ENCODE results near the gene CCDC194.
A peak's percentile ranks its signal among the peaks of the same experiment; 100 is the strongest.
"Not testable (repeated sequence)": the region's sequence is repeated elsewhere in the genome, so short reads cannot be mapped to it uniquely, and the experiment has no call there.

CCDC194 gene

DNA sequence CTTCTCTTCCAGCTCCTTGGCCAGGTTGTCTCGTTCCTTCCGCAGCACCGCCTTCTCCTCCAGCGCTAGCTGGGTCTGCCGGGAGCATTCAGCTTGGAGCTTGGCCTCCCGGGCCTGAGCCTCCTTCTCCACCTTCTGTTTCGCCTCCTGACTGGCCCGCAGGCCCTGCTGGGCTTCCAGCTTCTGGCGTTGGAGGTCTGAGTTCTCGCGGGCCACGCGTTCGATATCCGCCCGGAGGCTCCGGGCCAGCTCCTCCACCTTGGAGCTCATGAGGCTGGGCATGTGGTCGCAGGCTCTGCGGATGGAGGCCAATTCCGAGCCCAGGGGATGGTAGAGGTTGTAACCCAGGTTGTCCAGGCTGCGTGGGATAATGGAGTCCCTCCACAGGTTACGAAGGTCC is 28.6 kb downstream of the CCDC194 start:
- DNase-seq: no peak

DNA sequence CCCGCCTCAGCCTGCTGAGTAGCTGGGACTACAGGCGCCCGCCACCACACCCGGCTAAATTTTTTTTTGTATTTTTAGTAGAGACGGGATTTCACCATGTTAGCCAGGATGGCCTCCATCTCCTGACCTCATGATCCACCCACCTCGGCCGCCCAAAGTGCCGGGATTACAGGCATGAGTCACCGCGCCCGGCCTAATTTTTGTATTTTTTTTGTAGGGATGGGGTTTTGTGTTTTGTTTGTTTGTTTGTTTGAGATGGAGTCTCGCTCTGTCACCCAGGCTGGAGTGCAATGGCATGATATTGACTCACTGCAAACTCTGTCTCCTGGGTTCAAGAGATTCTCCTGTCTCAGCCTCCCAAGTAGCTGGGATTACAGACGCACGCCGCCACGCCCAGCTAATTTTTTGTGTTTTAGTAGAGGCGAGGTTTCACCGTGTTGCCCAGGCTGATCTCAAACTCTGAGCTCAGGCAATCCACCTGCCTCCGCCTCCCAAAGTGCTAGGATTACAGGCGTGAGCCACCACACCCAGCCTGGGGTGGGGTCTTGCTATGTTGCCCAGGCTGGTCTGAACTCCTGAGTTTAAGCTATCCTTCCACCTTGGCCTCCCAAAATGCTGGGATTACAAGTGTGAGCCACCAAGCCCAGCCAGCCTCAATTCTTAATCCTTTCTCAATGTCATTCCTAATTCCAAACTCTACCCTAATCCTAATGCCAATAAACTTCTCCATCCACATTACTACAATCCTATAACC is 30.0 kb downstream of the CCDC194 start:
- not testable (repeated sequence) for DNase-seq

GRCh38 chr19:17359905-17360800 is 33.8 kb downstream of the CCDC194 start:
- DNase-seq: no peak

DNA sequence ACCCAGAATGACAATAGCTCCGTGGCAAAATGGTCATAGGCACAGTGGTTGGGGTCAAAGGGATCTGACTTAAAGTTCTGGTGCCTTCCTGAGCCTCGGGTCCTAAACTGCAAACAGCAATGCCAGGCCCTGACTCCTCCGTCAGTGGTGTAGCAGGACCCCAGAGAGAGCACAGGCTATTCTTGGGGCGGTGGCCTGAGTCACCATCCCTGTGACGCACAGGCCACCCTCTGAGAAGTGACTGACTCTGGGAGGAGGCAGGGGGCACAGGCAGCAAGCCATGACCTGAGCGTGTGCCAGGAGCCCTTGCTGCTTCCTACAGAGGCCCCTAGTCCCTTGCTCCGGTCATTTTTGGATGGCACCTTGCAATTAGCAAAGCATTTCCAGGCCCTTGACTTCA is 35.6 kb downstream of the CCDC194 start:
- DNase-seq: no peak

DNA sequence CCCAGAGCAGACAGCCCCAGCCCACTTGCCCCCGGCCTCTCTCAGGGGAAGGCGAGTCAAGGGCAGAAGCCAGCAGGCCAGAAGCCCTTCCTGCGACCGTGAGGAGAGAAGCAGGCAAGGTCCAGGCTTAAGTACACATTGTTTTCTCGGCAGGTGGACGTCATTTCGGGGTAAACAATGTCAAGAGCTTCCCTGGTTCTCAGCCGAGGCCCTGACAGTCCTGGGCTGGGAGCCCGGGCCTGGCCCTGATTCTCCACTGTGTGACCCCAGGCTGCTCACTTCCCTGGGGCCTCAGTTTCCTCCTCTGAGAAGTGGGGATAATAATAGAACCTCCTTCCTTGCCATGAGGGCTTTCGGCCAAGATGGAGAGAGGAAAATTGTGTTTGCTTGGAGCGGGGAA is 36.3 kb downstream of the CCDC194 start:
- DNase-seq: no peak

DNA sequence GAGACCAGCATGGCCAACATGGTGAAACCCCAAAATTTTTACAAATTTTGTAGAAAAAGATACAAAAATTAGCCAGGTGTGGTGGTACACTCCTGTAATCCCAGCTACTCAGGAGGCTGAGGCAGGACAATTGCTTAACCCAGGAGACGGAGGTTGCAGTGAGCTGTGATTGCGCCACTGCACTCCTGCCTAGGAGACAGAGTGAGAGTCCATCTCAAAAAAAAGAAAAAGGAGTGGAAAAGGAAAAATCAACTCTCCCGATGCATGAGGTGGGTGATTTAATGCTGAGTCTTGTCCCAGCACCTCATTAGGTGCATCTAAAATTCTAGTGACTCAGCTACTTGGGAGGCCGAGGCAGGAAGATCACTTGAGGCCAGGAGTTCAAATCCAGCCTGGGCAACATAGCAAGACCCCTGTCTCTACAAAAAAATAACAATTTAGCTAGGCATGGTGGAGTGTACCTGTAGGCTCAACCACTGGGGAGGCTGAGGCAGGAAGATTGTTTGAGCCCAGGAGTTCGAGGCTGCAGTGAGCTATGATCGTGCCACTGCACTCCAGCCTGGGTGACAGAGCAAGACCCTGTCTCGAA is 36.8 kb downstream of the CCDC194 start:
- no peak for DNase-seq

DNA sequence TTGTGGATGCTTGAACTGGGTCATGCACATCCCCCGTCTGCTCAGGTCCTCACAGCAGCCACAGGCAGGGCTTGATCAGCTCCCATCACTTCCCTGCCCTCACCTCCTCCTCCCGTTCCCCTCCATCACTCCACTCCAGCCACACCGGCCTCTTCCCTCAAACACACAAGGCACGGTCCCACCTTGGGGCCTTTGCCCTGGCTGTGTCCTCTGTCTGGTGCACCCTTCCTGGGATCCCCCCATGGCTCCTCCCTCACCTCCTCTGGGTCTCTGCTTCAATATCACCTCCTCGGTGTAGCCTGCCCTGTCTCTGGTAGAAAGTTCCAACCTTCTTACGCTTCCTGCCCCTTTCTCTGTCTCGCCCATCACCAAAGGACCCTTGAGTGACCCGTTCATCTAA is 40.6 kb downstream of the CCDC194 start:
- DNase-seq: no peak

DNA sequence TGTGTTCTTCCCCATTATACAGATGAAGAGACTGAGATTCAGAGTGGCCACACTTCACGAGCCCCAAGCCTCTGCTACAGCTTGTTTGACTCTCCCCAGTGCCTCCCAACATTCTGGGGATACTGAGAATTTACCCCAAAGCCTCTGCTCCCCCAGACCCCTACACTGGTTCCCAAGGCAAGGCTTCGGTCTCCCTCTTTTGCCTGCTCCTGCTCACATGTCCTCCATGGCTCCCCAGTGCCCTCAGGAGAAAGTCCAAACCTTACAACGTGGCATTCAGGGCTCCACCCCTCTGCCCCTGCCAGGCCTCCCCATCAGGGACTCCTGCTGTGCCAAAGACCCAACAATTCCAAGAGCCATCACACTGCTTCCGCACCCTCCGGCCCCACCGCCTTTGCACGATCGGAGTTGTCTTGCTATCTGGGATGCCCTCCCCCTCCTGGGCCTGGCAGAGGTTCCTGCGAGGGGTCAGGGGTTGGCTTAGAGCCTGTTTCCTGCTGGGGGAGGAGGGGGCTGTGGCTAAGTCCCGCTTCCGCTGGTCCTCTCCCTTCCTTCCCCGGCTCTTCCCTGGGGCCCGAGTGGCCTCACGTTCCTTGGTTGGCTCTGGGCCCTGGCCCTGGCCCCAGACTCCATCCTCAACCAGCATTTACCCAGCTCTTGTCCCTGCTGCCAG is 41.3 kb downstream of the CCDC194 start:
- DNase-seq: no peak

DNA sequence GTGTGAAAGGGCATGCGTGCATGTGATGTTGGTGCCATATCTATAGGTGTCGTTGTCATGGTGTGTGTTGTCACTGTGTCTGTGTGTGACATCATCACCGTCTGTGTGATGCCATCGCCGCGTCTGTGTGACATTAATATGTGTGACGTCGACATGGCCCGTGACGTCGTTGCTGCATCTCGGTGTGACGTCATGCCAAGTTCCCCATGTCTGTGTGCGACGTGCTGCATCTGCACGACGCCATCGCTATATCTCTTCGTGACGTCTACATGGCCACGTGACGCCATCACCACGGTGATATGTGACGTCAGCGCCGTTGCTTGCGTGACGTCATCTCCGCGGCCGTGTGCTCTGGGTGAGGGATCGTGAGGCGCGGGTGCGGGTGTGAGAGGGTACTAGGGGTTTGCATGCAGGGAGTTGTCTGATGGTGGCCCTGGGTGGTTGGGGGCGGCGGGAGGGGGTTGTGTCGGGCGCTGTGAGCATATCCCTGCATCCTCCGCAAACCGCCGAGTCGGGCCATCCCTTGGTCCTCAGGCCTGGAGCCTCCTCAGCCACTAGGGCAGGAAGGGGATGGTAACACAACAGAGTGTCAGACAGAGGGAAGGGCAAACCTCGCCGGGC is 42.1 kb downstream of the CCDC194 start:
- no peak for DNase-seq

DNA sequence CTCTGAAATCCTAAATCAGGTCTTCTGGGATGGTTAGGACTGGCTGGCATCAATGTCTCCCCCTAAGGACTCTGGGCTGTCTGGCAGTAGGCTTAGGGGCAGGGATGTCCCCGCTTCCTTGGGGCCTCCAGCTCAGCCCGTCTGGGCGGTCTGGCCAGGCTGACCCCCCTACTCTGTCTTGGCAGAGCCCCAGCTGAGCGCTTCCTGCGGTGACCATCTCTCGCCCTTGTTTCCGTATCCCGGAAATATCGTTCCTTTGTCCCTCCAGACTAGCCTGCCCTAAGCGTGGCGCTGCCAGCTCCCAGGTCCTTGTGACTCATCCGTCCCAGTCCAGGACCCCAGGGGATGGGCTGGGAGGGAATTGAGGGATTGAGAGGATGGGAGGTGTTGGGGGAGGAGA is 45.3 kb downstream of the CCDC194 start:
- DNase-seq: no peak

DNA sequence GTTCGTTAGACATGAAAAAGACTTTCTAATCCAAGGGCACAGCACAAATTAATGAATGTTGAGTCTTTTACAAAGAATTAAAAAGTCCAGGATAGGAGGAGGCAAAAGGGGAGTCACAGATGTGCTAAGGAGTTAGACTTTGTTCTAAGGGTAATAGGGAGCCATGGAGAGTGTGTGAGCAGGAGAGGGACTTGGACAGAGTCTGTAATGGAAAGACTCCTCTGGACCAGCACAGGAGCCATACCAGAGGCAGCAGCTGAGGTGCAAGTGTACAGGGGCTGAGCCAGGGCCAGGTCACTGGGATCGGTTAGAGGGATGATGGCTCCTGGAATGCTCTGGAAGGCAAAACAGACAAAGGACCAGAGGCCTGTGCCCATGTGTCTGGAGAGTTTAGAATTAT is 46.1 kb downstream of the CCDC194 start:
- no peak for DNase-seq

GRCh38 chr19:17347361-17347760 is 46.6 kb downstream of the CCDC194 start:
- DNase-seq: no peak

DNA sequence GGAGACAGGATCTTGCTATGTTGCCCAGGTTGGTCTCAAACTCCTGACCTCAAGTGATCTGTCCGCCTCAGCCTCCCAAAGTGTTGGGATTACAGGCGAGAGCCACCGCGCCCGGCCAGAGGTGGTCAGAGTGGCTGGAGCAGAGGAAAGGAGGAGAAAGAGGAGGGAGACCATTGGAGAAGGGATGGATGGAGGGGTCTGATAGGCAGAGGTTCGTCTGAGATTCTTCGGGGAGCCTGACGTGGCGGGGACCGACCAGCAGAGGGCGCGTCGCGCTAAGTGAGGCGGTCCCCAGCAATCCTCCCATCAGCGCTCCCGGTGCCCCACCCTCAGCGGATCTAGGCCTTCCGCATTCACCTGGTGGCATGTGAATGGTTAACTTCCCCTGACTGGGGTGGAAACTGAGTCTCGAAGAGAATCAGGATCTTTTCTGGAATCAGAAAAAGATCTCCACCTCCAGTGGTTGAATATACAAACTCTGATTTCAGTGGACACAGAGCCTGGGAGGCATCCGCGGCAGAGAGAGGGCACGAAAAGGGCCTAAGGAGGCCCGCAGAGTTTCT is 47.8 kb downstream of the CCDC194 start:
- DNase-seq: peak; percentile 44

- DNase-seq: no peak
Observed at GRCh38 chr19:17341845-17342244, 52.2 kb downstream of the CCDC194 start.

- no peak for DNase-seq
Observed at GRCh38 chr19:17341386-17341785, 52.6 kb downstream of the CCDC194 start.

DNA sequence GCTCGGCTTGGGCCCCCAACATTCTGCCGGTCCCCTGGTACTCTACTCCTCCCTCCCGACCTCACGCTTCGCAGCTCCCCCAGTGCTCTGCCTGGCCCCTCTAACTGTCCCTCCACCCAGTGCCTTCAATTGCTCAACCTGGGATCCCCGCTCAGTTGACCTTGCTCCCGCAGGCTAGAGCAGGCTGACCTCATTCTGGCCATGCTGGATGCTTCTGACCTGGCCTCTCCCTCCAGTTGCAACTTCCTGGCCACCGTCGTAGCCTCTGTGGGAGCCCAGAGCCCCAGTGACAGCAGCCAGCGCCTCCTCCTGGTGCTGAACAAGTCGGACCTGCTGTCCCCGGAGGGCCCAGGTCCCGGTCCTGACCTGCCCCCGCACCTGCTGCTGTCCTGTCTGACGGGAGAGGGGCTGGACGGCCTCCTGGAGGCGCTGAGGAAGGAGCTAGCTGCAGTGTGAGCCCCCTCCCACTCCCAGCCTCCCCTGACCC is 53.1 kb downstream of the CCDC194 start:
- DNase-seq: no peak

Measured in KG1 (cell line).